Mucosa of gallbladder (tissue), 1 donor: ENCODE data around the gene CLCN7. TPM values are rescaled to one million over a fixed set of nuclear protein-coding genes. Genes with fewer than 3 reads are reported as not detected.

Experiments
- DNase-seq: peaks from one replicate; pipeline ENCODE4 v3.0.0-alpha.2; 2020; ENCODE audit warnings: low spot score
- total RNA-seq: library from RNA; stranded (reverse); gene quantifications from one replicate; pipeline ENCODE4 v1.2.1, GENCODE V29; 2021
- donor health status: DM: no; HTN: no; CAD: no.

CLCN7 gene
- total RNA-seq, 1 donor from 2014 or later = 111 TPM

DNA sequence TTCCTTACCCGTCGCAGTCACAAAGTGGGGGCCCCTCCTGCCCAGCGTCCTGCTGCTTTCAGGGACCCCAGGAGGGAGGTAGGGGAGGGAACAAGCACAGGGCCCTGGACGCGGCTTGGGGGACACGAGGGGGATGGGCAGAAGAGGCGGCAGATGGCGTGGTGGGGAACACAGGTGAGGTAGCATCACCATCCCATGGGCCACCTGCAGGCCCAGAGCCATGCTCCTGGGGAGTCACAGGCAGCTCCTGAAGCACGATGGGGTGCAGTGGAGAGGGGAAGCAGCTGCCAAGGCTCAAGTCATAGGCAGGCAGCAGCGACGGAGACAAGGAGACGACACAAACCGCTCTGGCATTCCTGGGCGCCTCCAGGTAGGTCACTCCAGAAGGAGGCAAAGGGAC lies 71.1 kb downstream of the CLCN7 start:
- DNase-seq = no peak

DNA sequence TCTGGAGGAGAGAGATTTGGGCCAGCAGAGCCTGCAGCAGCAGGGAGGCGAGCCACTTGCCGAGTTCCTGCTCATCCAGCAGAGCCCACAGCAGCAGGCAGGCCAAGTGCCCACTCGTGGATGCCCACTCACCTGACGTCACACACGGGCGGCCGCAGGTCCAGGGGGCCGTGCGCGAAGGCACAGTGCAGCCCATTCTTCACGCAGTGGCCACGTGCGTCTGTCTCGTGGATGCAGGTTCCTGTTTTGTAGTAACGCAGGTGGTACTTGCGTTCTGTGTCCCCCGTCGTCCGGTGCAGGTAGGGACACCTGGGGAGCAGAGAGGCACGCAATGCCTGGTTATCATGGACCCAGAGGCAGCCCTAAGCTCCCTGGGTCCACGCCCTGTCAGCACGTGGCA lies 71.8 kb downstream of the CLCN7 start:
- DNase-seq = no peak

DNA sequence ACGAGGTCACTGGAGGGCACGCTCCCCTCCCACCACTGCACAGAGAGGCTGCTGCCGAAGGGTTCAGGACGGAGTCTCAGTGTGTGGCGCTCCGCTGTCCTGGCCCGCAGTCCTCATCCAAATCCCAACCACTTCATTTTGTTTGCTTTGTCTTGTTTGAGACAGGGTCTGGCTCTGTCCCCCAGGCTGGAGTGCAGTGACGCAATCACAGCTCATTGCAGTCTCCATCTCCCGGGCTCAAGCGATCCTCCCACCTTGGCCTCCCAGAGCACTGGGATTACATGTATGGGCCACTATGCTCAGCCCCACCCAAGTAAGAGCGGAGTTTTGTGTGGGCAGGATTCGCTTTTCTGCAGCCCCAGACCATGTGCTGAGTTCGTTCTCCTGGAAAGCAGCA lies 73.1 kb downstream of the CLCN7 start:
- no peak for DNase-seq

DNA sequence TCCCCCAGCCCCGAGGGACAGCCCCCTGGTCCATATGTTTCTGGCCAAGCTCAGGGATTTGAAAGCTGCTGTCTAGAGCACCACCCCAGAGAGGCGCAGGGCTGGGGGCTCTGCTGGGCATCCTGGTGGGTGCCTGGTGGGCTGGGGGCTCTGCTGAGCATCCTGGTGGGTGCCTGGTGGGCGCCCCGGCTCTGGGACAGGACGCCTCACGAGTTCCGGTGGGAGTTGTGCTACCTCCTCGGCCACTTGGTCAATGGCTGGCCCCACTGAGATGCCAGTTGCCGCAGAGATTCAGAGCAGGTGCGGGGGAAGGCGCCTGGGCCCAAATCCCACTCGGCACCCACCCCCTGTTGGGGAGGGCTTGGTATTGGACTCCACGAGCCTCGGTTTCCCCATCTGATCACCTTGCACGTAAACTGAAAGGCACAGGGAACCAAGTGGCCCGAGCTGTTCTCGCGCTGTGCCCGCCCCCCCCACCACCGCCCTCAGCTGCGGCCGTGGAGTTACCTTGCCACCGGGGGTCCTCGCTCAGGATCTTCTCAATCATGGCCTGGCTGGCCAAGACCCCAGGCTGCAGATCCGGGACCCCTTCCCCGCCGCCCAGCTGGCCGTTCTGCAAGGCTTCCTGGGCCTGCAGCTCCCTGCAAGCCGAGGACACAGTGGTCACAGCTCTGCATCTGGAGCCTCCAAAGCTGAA lies 73.6 kb downstream of the CLCN7 start:
- no peak for DNase-seq

DNA sequence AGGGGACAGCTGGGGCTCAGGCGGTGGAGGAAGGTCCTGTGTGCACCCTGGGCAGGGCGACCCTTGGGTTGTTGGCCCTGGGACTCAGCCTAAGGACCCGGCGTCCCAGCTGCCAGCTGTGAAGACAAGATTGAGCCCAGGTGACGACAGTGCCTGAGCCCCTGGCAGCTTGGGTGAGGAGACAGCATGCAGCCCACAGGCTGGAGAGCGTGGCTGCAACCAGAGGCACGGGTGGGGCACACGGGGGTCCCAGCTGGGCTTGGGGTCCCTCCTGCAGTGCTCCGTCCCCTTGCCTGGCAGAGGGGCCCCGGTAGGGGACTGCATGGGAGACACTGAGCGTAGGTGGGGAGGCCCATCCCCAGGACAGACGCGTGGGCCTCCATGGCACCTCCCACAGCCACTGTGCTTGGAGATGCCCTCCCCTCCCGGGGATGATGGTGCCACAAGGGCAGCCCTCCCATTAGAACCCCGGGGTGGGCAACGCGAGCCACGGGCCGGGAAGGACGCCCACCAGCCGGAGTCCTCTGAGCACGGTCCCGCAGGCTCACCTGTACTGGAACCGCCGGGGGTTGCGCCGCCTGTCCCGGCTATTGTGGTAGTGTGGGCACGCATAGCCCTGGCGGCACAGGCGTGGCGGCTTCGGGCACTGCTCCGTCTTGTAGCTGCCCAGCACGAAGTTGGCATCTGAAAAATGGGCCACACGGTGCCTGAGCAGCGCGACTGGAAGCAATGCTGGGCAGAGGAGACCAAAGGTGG lies 75.8 kb downstream of the CLCN7 start:
- no peak for DNase-seq

DNA sequence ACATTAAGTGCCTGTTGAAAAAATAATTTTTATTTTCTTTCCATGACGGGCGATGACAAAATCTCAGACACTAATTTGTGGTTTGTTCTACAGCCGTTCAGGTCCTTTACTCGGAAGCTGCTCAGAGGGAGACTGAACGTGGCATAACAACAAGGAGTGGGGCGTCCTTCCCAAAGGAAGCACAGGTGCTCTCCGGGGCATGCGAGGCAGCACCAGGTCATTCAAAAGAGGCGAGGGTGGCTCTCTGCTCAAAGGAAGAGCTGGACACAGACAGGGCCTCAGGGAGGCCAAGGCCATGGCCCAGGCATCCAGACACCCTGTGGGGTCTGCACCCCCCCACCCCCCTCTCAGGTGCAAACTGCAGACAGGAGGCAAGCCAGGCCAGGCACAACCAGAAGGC lies 76.5 kb downstream of the CLCN7 start:
- DNase-seq = no peak

DNA sequence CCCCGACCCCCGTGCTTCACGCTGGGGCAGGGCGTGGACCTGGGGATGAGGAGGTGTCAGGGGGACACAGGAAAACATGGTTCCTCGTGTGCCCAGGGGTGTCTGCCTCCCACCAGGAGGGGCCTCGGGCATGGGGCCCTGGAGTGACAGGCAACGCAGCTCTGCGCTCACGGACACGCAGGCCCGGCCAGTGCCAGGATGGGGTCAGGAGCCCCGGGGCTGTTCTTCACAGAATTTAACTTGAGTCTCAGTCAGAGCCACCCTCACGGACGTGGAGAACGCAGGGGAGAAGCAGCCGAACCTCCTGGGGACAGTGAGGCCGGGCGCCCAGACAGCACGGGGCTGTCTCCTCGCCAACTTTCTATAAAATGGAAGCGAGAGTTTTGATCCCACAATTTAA lies 77.0 kb downstream of the CLCN7 start:
- no peak for DNase-seq

DNA sequence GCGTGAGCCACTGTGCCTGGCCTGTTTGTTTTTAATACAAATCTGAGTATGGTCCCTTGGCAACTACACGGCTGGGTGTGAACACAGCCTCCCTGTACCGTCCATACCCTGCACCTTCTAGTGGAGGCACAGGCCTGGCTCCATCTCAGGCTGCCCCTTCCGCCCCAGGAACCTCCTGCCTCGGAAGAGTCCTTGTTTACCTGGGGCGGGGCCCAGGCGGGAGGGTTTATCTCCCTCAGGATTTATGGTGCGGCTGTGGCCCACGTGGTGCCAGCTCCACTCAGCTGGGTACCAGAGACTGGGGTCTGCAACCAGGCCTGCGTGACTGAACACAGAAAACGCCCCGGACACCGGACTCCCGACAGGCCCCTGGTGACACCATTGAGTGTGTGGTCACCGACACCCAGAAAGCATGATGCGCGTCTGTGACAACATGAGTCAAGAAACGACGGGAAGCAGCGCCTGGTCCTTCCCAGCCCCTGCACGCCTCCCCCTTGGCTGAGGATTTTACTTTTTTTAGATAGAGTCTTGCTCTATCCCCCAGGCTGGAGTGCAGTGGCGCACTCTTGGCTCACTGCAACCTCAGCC lies 79.3 kb downstream of the CLCN7 start:
- DNase-seq = no peak

Other genes starting within 250 kb of the CLCN7 start
- gene TPSG1, start 249.8 kb downstream of the CLCN7 start, total RNA-seq = 1.6 TPM
- 215 TPM for gene TPSB2, start 244.8 kb downstream of the CLCN7 start, total RNA-seq
- gene TPSAB1, start 234.3 kb downstream of the CLCN7 start, total RNA-seq = 139 TPM
- gene TPSD1, start 219.0 kb downstream of the CLCN7 start, total RNA-seq = 0.69 TPM
- gene UBE2I, start 165.4 kb downstream of the CLCN7 start, total RNA-seq = 100 TPM
- 2.6 TPM for gene BAIAP3, start 141.4 kb downstream of the CLCN7 start, total RNA-seq
- 51.2 TPM for gene TSR3, start 123.2 kb downstream of the CLCN7 start, total RNA-seq
- gene GNPTG, start 123.1 kb downstream of the CLCN7 start, total RNA-seq = 86.6 TPM
- 32.6 TPM for gene UNKL, start 60.3 kb downstream of the CLCN7 start, total RNA-seq
- gene UQCC4, start 54.3 kb downstream of the CLCN7 start, total RNA-seq = 8.7 TPM
- gene PERCC1, start 44.0 kb downstream of the CLCN7 start, total RNA-seq = not detected
- 3.6 TPM for gene CCDC154, start 30.5 kb downstream of the CLCN7 start, total RNA-seq
- 0.14 TPM for gene PTX4, start 13.9 kb upstream of the CLCN7 start, total RNA-seq
- gene TELO2, start 18.3 kb upstream of the CLCN7 start, total RNA-seq = 49.8 TPM
- gene TMEM204, start 58.6 kb upstream of the CLCN7 start, total RNA-seq = 23.1 TPM
- gene IFT140, start 137.0 kb upstream of the CLCN7 start, total RNA-seq = 48.5 TPM
- gene CRAMP1, start 137.3 kb upstream of the CLCN7 start, total RNA-seq = 21.1 TPM
- 62.7 TPM for gene JPT2, start 203.3 kb upstream of the CLCN7 start, total RNA-seq
- gene MAPK8IP3, start 231.2 kb upstream of the CLCN7 start, total RNA-seq = 94.1 TPM